PC-3 (cell line): Measurements from ENCODE around the gene HRH1. TPM values are rescaled to one million over a fixed set of nuclear protein-coding genes. Genes with fewer than 3 reads are reported as not detected.

Experiments
- ATAC-seq: fragments of 200-7000 bp; cut with Tn5 transposase; 2 replicates; pipeline ENCODE4 v1.9.1; 2020; ENCODE audit warnings: mild to moderate bottlenecking, moderate library complexity
- BruUV-seq: library from RNA; stranded (reverse); fragments of 400-500 nt; replicated peaks from 2 replicates; lab custom pipeline; 2021; lab: Mats Ljungman, UMichigan
- CTCF ChIA-PET: fragments of 300-600 bp; sonication (Branson Sonifier 250); formaldehyde crosslinking; loops from one replicate; lab custom pipeline; 2022; ENCODE audit warnings: antibody characterized with exemption; lab: Charles Lee
- POLR2A ChIA-PET: fragments of 300-600 bp; sonication (Branson Sonifier 250); formaldehyde crosslinking; loops from one replicate; lab custom pipeline; 2022; ENCODE audit warnings: antibody characterized with exemption; ENCODE audit not compliant: unreplicated experiment; lab: Charles Lee
- DNase-seq: peaks from one replicate; pipeline ENCODE4 v3.0.0-alpha.2; 2015
- H2AFZ ChIP-seq: fragments of 300-600 bp; sonication (generic); 2 replicates; pipeline ENCODE4 v1.6.0; 2016; ENCODE audit warnings: antibody characterized with exemption, low read length
- H3F3A ChIP-seq: fragments of 300-600 bp; sonication (generic); one replicate; pipeline ENCODE4 v1.6.0; 2017; ENCODE audit warnings: antibody characterized with exemption, low read length, control low read depth, mild to moderate bottlenecking; ENCODE audit not compliant: unreplicated experiment
- H3K27ac ChIP-seq: fragments of 300-600 bp; sonication (generic); 2 replicates; pipeline ENCODE4 v1.5.1; 2016; ENCODE audit warnings: mild to moderate bottlenecking, low read length
- H3K27me3 ChIP-seq: fragments of 300-600 bp; sonication (generic); 2 replicates; pipeline ENCODE4 v1.6.1; 2016; ENCODE audit warnings: low read length, mixed read lengths
- H3K36me3 ChIP-seq: fragments of 300-600 bp; sonication (generic); 2 replicates; pipeline ENCODE4 v1.6.1; 2016; ENCODE audit warnings: low read depth, mixed run types, low read length, mixed read lengths
- H3K4me1 ChIP-seq: fragments of 300-600 bp; sonication (generic); 2 replicates; pipeline ENCODE4 v1.5.1; 2016; ENCODE audit warnings: low read length; ENCODE audit not compliant: insufficient read depth
- H3K4me2 ChIP-seq: fragments of 300-600 bp; sonication (generic); 2 replicates; pipeline ENCODE4 v1.6.0; 2016; ENCODE audit warnings: low read length
- H3K4me3 ChIP-seq: fragments of 300-600 bp; sonication (generic); 2 replicates; pipeline ENCODE4 v1.5.1; 2016; ENCODE audit warnings: mild to moderate bottlenecking, low read length, mixed read lengths
- H3K79me2 ChIP-seq: fragments of 300-600 bp; sonication (generic); 2 replicates; pipeline ENCODE4 v1.6.1; 2017; ENCODE audit warnings: low read length, mixed read lengths
- H3K9ac ChIP-seq: fragments of 300-600 bp; sonication (generic); 2 replicates; pipeline ENCODE4 v1.6.0; 2016; ENCODE audit warnings: mild to moderate bottlenecking, low read length
- H3K9me2 ChIP-seq: fragments of 300-600 bp; sonication (generic); replicated peaks from 2 replicates; pipeline ENCODE4 v1.6.1; 2016; ENCODE audit warnings: mixed run types, low read length, mixed read lengths
- H3K9me3 ChIP-seq: fragments of 300-600 bp; sonication (generic); 2 replicates; pipeline ENCODE4 v1.6.1; 2016; ENCODE audit warnings: low read length, mixed read lengths
- H4K20me1 ChIP-seq: fragments of 300-600 bp; sonication (generic); 2 replicates; pipeline ENCODE4 v1.6.1; 2016; ENCODE audit warnings: low read length, mixed read lengths
- EZH2 ChIP-seq: fragments of 300-600 bp; sonication (generic); IDR thresholded peaks from one replicate; pipeline ENCODE4 v1.6.1; 2017; ENCODE audit warnings: antibody characterized with exemption, mild to moderate bottlenecking, low read length; ENCODE audit not compliant: unreplicated experiment
- EZH2phosphoT487 ChIP-seq: fragments of 300-600 bp; sonication (generic); IDR thresholded peaks from 2 replicates; pipeline ENCODE4 v1.6.1; 2018; ENCODE audit warnings: mild to moderate bottlenecking, antibody characterized with exemption, low read length, borderline replicate concordance
- intact Hi-C: fragments of 100-400 bp; cut with micrococcal nuclease; formaldehyde crosslinking; loops from 2 replicates; pipeline ENCODE4 v1.9.0; 2023
- total RNA-seq: library from RNA; depleted of rRNA; stranded (reverse); fragments of >200 nt; gene quantifications from 2 replicates; pipeline ENCODE4 v1.2.3, GENCODE V29; 2014
- TF ChIP-seq, protein P1 (sequence below): fragments of 300-600 bp; sonication (generic); conservative IDR thresholded peaks from 2 replicates; pipeline ENCODE4 v1.5.1; 2017; ENCODE audit warnings: antibody characterized with exemption, low read depth, mild to moderate bottlenecking, low read length

HRH1 gene
- total RNA-seq, 1 experiment from 2014 or later, result 5.9 TPM

DNA sequence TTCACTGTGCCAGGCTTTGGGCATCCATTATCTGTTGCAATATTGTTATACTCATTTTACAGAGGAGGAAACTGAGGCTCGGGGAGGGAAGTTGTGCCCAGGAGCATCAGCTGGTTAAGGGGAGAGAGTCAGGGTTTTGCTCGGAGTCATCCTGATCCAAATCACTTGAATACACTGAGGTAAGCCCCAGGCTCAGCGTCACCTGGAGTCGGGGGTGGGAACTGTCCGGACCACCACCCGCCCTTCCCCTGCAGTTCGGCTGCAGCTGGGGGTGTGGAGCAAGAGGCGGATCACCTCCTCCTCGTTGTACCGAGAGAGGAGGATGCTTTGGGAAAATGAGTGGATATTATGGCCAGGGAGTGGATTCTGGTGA lies 646 bp downstream of the HRH1 start:
- H4K20me1 ChIP-seq, result no peaks in the 10 kb centered on the region
- H3F3A ChIP-seq, result no peaks in the 10 kb centered on the region
- H3K36me3 ChIP-seq, result no peaks in the 10 kb centered on the region
- BruUV-seq, result no TSS peak
- H3K79me2 ChIP-seq, result no peaks in the 10 kb centered on the region
- peaks cover 12% of the 10 kb centered on the region; the same call in 1 of the 2 replicates for H3K4me1 ChIP-seq
- peak overlapping the region; percentile 66 for H2AFZ ChIP-seq
- TF ChIP-seq EZH2 (no peak), EZH2phosphoT487 (no peak)
- TF ChIP-seq, protein P1, sequence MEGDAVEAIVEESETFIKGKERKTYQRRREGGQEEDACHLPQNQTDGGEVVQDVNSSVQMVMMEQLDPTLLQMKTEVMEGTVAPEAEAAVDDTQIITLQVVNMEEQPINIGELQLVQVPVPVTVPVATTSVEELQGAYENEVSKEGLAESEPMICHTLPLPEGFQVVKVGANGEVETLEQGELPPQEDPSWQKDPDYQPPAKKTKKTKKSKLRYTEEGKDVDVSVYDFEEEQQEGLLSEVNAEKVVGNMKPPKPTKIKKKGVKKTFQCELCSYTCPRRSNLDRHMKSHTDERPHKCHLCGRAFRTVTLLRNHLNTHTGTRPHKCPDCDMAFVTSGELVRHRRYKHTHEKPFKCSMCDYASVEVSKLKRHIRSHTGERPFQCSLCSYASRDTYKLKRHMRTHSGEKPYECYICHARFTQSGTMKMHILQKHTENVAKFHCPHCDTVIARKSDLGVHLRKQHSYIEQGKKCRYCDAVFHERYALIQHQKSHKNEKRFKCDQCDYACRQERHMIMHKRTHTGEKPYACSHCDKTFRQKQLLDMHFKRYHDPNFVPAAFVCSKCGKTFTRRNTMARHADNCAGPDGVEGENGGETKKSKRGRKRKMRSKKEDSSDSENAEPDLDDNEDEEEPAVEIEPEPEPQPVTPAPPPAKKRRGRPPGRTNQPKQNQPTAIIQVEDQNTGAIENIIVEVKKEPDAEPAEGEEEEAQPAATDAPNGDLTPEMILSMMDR, result no peak
- intact Hi-C loops, result loop anchor here (1.0 to 2.0 kb wide), 7 partner anchors 18 to 180 kb away; no protein-coding TSS in a partner anchor
- H3K9ac ChIP-seq, result peak overlapping the region; percentile 53
- H3K4me3 ChIP-seq, result peak overlapping the region; percentile 74
- H3K9me3 ChIP-seq, result no peaks in the 10 kb centered on the region
- CTCF ChIA-PET, result interaction anchor here (1.0 to 1.2 kb wide), 3 partner anchors 18 to 180 kb away, joined by 3 to 4 read pairs (median 4); no protein-coding TSS in a partner anchor
- no peaks in the 10 kb centered on the region for H3K27me3 ChIP-seq
- ATAC-seq (peak; percentile 38), DNase-seq (no peak)
- no peak overlapping the region for H3K27ac ChIP-seq
- H3K4me2 ChIP-seq, result peak overlapping the region; percentile 95
- no peaks in the 10 kb centered on the region for H3K9me2 ChIP-seq
- POLR2A ChIA-PET, result interaction anchor here (0.8 kb wide), 1 partner anchor 58 kb away, joined by 4 read pairs; no protein-coding TSS in a partner anchor

GRCh38 chr3:11155341-11156025 lies 1.2 kb downstream of the HRH1 start:
- Histone ChIP-seq H3K79me2 (no peaks in the 10 kb centered on the region), H3K27me3 (no peaks in the 10 kb centered on the region), H3K9me3 (no peaks in the 10 kb centered on the region), H3K9me2 (no peaks in the 10 kb centered on the region), H3K4me2 (peak overlapping the region; percentile 95), H2AFZ (peak overlapping the region; percentile 66; the same call in 1 of the 2 replicates), H3F3A (no peaks in the 10 kb centered on the region), H3K4me3 (peak overlapping the region; percentile 74), H4K20me1 (no peaks in the 10 kb centered on the region), H3K27ac (no peak overlapping the region), H3K4me1 (peaks cover 12% of the 10 kb centered on the region; the same call in 1 of the 2 replicates), H3K36me3 (no peaks in the 10 kb centered on the region), H3K9ac (peak overlapping the region; percentile 53; the same call in 1 of the 2 replicates)
- no TSS peak for BruUV-seq
- ChIA-PET CTCF (interaction anchor here (1.0 to 1.5 kb wide), 4 partner anchors 19 to 180 kb away, joined by 3 to 5 read pairs (median 4); no protein-coding TSS in a partner anchor), POLR2A (interaction anchor here (0.7 to 0.8 kb wide), 2 partner anchors 59 to 132 kb away, joined by 4 read pairs; no protein-coding TSS in a partner anchor)
- TF ChIP-seq, protein P1, result peak; percentile 92
- TF ChIP-seq EZH2, result no peak
- TF ChIP-seq EZH2phosphoT487, result no peak
- DNase-seq (peak; percentile 85), ATAC-seq (peak; percentile 89)
- intact Hi-C loops, result loop anchor here (1.0 to 2.0 kb wide), 7 partner anchors 18 to 180 kb away; no protein-coding TSS in a partner anchor
